C4-2B (cell line): ENCODE data around the gene CRYGB.

Experiments used
- H3K27ac ChIP-seq: fragments of 450-650 bp; 2 replicates; pipeline ENCODE4 v1.5.1; 2017
- ZFX ChIP-seq: fragments of 450-650 bp; IDR thresholded peaks from 2 replicates; pipeline ENCODE4 v1.6.1; 2017
- TF ChIP-seq, protein P1 (sequence below): fragments of 450-650 bp; conservative IDR thresholded peaks from 2 replicates; pipeline ENCODE4 v1.5.1; 2017; ENCODE audit warnings: mild to moderate bottlenecking

CRYGB gene

DNA sequence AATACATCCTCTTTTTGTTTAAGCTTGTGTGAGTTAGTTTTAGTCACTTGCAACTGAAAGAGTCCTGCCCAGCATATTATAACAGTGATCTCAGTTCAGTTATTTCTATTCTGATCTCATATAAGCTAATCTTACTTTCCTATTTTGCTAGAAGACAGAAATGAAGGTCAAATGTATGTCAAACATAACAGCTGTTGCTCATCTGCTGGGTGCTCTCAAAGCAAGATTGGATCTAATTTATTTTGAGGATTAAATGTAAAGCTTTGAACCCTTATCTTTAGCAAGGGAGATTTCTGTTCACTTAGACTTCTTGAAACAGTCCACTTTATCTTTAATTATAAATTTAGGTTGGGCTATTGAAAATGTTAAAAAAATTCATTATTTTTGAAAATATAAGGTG lies 52.8 kb downstream of the CRYGB start:
- no peak overlapping the region for H3K27ac ChIP-seq
- no peak for TF ChIP-seq ZFX
- TF ChIP-seq, protein P1, sequence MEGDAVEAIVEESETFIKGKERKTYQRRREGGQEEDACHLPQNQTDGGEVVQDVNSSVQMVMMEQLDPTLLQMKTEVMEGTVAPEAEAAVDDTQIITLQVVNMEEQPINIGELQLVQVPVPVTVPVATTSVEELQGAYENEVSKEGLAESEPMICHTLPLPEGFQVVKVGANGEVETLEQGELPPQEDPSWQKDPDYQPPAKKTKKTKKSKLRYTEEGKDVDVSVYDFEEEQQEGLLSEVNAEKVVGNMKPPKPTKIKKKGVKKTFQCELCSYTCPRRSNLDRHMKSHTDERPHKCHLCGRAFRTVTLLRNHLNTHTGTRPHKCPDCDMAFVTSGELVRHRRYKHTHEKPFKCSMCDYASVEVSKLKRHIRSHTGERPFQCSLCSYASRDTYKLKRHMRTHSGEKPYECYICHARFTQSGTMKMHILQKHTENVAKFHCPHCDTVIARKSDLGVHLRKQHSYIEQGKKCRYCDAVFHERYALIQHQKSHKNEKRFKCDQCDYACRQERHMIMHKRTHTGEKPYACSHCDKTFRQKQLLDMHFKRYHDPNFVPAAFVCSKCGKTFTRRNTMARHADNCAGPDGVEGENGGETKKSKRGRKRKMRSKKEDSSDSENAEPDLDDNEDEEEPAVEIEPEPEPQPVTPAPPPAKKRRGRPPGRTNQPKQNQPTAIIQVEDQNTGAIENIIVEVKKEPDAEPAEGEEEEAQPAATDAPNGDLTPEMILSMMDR, result no peak
